Stimulated activated CD4-positive, alpha-beta T cell treated with anti-CD3 and anti-CD28 coated beads, Interleukin-12 subunit alpha, Interleukin-12 subunit beta, amount 100 ng/mL, for 48 hours (primary cell): ENCODE data around the gene MED16.

ENCODE experiments used
- DNase-seq, 3 donors: peaks; one replicate each; pipeline ENCODE4 v3.0.0-alpha.2; 2020; ENCODE audit warnings: low read depth in 2 of 3, low spot score in 1 of 3

MED16 gene

DNA sequence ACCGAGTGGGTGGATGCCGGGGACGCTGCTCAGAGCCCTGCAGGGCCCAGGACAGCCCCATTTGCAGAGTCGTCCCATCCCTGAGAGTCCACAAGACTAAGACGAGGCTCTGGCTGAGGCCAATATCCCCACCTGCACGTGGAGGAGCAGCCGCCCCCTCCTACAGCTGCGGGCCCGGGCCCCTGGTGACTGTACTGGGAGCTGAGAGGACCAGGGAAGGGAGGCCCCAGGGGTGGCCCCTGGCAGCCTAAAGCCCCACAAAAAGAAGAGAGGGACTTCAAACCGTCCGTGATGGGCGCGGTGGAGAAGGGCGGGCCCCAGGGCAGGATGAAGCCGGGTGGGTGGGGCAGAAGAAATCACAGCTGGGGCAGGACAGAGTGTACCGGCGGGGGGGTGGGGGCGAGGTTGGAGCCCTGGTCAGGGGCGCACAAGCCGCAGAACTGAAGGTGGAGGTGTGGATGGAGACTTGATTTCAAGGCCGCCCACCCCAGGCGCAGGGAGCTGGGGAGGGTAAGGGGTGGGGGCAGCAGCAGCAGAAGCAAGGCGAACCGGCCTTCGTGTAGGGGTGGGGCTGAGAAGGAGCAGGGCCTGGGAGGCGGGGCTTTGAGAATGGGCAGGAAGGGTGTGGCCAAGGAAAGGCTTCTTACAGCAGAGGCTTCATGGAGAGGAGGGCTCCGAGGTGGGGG, 20.6 kb downstream of the MED16 start:
- peak; percentile 72 to 77 (median 76) for DNase-seq

DNA sequence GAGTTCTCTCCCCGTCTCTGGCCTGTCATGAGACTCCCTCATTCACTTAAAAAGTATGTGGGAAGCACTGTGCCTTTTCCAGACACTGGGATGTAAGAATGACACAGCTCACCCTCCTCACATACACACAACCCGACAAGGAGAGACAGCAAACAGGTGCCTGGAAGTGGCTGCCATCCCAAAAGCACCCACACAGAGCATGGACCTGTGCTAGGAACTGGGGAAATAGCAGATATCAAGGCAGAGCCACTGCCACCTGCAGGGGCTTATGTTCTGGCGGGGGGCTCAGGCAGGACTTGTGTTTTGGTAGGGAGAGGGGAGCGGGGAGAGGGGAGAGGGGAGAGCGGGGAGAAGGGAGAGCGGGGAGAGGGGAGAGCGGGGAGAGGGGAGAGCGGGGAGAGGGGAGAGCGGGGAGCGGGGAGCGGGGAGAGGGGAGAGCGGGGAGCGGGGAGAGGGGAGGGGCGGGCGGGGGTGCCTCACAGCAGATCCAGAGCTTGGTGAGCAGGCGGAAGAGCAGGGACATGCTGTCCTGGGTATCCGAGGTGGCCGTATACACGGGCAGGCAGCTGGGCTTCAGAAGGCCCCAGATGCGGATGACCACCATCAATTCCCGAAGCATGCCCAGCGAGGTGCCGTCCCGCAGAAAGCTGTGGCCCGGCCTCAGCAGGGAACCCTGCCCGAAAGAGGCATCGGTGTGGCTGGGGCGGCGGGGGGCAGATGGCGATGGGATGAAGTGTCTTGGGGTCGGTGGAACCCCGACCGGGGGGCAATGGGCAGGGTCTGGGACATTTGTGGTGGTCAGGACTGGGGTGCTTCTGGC, 21.3 kb downstream of the MED16 start:
- DNase-seq = no peak

DNA sequence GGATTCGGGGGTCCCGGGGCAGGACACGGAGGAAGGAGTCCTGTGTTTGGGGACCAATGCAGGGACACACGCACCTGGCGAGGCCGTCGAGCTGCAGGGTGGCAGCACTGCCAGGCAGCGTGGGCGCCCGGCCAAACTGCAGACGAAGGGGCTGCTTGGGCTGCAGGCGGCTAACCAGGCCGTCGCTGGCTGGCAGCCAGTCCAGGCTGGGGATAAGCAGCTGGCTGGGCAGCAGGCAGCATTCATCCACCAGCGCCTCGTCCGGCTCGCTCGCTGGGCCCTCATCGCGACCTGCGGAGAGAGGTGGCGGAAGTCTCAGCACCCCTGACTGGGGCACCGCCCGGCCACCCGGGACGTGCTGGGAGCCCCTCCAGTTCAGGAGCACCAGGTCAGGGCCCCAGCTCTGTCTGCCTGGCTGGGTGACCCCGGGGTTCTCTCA, 22.0 kb downstream of the MED16 start:
- no peak for DNase-seq

DNA sequence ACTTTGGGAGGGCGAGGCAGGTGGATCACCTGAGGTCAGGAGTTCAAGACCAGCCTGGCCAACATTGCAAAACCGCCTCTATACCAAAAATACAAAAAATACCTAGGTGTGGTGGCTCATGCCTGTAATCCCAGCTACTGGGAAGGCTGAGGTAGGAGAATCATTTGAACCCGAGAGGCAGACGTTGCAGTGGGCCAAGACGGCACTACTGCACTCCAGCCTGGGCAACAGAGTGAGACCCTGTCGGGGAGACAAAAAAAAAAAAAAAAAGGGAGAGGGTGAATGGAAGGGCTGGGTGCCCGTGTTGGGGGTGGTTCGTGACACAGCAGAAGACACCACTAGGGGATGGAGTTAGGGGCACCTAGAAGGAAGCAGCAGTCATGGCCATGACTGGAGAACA, 22.7 kb downstream of the MED16 start:
- DNase-seq = no peak

DNA sequence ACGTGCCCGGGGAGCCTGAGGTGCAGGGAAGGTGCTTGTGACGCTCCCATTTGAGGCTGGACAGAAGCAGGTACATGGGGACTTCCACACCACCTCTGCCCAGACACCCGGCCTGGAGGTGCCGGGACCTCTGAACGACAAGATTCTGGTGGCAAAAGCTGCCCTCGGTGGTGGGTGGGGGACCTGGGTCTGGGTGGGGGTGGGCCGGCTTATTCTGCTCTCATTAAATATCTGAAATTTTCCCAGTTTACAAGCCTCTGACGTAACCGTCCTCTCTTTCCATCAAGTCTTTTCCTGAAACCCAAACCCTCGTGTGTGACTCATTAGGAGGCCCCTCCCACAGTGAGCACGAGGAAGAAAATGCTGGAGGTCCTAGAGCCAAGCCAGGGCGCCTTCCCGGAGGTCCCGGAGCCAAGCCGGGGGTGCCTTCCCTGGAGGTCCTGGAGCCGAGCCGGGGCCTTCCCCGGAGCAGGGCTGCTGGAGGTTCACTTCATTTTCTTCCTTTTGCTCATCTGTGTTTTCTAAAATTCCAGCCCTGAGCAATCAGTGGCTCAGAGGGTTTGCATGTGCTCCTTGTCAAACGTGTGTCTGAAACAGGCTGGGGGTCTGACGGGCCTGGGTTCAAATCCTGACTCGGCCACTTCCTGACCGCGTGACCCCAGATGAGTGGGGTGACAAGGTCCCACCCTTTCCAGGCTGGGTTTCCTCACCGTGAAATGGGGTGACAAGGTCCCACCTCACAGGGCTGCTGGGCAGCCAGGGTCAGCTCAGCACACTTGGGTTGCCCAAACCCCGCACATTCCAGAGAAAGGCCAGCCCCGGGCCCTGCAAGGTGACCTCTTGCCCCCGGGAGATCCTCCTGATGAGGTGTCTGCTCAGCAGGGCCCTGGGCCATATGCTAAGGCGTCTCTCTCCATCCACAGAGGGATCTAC, 23.5 kb downstream of the MED16 start:
- DNase-seq = no peak

DNA sequence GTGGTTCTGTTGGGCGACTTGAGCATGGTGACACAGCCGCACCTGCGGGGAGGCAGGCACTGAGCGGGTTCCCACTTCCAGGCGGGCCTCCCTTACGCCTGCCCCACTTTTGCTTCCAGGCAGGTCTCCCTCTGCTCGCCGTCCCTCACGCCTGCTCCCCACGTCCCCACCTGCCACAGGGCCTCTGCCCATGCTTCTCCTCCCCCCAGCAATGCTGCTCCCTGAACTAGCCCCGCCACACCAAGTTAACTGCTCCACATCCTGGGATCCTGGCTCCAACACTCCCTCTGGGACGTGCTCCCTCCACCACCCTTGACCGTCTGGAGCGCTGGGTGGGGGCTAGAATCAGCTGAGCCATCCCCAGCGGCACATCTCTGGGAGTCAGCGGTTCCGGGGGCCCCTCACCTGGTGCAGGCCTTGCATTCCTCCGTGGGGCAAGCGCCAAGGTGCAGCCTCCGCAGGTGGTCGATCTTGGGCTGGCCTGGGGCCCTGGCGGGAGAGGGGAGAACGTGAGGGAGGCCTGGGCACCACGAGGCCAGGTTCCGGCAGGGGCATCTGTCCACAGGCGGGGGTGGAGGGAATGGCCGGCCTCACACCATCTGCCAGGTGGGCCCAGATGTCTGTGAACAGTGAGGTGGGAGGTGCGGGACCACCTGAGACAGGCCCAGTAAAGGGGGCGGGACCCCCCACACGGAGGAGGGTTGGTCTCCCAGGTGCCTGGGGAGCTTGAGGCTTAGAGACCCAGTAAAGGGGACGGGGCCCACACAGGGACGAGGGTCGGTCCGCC, 24.3 kb downstream of the MED16 start:
- DNase-seq = no peak

DNA sequence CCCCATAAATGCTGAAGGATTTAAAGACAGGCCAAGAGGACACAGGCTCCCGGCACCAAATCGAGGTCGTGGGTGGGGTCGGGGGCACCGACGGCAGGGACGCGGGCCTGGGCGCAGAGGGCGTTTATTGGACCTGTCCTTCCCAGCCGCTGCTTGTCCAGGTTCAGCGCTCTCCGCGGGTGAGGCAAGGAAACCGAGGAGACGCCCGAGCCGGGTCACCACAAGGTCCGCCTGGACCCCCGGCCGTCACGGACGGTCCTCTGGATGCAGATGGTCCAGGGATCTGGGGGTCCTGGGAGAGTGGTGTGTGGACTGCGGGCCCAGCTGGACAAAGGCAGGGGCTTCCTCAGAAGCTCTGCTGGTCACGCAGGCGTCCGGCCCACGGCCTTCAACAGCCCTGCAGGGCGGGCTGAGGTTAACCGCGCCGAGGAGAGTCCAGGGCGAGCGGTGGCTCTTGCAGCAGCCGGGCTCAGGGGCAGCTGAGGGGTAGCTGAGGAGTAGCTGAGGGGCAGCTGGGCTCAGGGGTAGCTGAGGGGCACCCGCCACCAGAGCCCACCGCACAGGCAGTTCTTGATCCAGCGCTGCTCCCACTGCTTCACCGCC, 25.0 kb downstream of the MED16 start:
- no peak for DNase-seq

DNA sequence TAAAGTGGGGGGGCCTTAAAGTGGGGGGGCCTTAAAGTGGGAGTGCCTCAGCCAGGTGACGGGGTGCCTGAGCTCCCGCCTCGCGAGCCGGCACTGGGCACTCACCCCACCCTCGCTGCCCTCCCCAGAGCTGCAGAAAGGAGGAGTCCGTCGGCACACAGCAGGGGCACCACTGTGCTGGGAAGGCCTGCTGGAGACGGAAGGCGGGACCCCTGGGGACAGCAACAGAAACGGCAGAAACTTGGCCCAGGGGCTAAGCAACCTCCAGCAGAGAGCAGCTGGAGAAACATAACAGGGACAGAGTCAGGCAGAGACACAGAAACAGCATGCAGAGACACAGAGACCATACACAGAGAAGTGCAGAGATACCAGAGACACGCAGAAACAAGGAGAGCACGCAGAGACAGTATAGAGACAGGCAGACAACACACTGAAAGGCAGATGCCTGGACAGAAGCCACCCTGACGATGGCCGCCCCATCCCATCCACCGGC, 25.6 kb downstream of the MED16 start:
- DNase-seq = no peak

DNA sequence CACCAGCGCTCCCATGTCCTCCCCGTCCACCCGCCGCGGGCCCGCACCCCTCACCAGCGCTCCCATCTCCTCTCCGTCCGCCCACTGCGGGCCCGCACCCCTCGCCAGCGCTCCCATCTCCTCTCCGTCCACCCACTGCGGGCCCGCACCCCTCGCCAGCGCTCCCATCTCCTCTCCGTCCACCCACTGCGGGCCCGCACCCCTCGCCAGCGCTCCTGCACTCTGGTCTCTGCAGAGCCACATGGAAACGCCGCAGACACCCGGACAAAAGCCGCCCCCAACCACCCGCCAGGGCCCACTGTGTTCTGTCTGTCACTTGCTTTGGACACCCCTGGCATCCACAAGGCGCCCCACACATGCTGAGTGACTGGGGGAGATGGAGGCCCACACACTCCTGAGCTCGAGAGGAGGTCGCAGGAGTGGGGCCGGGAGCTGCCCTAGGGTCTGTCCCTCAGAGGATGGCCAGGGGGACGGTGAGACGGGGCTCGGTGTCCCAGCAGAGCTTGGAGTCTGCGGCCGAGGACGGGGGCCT, 26.2 kb downstream of the MED16 start:
- DNase-seq = no peak

DNA sequence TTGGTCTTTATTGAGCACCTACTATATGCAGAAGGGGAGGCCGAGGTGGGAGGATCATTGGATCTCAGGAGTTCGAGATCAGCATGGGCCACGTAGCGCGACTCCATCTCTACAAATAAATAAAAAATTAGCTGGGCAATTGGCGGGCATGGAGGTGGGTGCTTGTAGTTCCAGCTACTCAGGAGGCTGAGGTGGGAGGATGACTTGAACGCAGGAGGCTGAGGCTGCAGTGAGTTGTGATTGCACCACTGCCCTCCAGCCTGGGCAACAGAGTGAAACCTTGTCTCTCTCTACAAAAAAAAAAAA, 29.7 kb downstream of the MED16 start:
- no peak for DNase-seq

DNA sequence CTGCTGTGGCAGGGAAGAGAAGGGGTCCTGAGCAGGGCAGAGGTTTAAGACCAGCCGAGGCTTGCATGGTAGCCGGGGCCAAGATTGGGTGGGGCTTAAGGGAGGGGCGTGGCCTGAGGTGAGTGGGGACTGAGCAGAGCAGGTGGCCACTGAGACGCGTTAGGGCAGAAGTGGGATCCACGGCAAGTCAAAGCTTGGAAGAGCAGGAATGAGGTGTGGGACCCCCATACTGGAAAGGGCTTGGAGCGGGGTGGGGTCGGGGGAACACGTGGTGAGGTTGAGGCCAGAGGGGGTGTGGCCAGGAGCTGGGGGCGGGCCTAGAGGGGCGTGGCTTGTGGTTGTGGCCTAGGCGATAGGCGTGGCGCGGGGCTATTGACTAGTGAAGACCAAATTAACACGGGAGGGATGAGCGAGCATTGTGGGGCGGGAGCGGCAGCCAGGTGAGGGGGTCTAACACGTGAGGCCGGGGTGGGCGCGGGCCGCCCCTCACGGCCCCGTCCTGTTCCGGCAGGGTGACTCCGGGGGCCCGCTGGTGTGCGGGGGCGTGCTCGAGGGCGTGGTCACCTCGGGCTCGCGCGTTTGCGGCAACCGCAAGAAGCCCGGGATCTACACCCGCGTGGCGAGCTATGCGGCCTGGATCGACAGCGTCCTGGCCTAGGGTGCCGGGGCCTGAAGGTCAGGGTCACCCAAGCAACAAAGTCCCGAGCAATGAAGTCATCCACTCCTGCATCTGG, 30.2 kb downstream of the MED16 start:
- peak; percentile 69 to 85 (median 74) for DNase-seq

DNA sequence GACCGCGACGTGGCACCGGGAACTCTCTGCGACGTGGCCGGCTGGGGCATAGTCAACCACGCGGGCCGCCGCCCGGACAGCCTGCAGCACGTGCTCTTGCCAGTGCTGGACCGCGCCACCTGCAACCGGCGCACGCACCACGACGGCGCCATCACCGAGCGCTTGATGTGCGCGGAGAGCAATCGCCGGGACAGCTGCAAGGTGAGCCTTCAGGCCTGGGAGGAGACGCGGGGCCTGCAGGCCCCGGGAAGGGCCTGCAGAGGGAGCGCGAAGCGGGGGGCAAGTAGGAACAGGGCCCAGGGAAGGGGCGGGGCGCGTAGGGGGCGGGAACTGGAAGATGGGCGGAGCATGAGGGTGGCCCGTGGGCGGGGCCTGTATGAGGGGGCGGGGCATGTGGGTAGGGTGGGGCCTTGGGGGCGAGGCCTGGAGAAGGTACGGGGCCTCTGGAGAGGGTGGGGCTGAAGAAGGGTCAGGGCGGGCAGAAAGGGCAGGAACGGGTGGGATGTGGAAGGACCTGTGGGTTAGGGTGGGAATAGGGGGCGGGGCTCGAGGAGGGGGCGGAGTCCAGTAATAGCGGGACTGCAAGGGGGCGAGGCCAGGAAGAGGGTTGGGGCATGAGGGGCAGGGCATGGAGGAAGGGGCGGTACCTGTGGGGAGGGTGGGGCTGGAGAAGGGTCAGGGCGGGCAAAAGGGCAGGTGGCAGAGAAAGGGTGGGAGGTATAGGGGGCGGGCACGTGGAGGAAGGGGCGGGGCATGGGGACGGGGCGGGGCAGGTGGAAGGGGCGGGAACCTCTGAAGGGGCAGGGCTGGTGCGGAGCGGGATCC, 31.0 kb downstream of the MED16 start:
- peak; percentile 48 to 75 (median 65) for DNase-seq

DNA sequence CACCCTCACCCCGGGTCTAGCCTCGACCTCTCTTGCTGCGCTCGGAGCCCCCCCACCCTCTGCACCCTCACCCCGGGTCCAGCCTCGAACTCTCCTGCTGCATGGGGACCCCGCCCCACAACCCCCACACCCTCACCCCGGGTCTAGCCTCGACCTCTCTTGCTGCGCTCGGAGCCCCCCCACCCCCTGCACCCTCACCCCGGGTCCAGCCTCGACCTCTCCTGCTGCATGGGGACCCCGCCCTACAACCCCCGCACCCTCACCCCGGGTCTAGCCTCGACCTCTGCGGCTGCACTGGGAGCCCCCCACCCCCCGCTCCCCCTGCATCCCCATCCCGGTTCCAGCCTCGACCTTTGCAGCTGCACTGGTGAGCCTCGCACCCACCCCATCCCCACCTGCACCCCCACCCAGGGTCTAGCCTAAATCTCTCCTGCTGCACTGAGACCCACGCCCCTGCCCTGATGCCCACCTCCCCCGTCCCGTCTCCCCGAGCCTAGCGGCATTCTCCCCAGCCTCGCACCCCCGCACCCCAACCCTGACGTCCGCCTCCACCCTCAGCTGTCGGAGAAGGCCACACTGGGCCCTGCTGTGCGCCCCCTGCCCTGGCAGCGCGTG, 31.7 kb downstream of the MED16 start:
- no peak for DNase-seq

DNA sequence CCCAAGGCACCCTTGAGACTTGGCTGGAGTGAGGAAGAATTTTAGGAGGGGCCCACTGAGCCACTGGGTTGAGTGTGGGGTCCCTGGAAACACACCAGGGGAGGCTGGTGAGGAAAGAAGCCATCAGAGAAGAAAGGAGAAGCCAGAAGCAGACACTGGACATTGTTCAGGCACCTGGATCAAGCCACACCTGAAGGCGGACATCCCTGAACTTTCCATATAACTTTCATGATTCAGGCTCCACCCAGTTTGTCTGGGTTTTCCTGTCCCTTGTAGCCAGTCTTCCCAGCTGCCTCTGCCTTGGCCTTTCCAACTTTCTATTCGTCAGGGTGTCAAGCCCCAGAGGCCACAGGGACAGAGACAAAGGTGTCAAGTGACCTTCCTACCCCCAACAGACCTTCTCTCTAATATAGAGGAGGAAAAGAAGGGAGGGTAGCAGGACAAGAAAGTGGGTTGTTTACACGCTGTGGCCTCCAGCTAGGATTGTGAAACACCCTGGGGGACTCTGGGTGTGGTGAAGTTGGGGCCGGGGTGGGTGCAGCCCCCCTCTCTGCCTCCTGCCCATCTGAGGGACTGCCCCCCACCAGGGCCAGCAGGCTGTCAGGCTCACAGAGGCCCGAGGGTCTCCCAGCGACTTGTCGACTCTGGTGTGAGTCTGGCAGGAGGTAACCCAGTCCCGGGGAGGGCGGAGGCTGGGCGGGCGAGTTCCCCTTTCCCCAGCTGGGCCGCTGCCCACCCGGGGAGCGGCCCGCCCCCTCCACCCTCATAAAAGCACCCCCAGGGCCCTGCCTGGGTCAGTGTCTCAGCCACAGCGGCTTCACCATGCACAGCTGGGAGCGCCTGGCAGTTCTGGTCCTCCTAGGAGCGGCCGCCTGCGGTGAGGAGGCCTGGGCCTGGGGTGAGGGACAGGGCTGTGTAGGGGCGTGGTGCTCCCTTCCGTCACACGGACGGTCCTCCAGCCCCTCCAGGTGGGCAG, 33.8 kb downstream of the MED16 start, which contains the start of gene CFD:
Gene CFD, plus strand, starts transcription at position 797 of the 976 bp plus-strand sequence. Its CDS starts 26 bp downstream, at position 823.
- no peak for DNase-seq

DNA sequence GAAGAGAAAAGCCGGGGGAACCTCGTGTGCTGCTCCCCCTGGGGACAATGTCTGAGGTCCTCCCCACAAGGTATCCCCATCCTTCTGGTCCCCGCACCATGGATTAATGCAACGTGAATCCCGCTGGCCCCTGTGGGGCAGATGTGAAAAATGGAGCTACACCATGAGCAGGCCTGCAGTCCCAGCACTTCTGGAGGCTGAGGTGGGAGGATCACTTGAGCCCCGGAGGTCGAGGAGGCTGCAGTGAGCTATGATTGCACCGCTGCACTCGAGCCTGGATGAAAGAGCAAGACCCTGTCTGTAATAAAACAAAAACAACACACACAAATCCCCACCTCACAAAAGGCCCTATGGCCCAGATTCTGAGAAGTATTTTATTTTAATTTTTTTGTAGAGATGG, 34.7 kb downstream of the MED16 start:
- no peak for DNase-seq

DNA sequence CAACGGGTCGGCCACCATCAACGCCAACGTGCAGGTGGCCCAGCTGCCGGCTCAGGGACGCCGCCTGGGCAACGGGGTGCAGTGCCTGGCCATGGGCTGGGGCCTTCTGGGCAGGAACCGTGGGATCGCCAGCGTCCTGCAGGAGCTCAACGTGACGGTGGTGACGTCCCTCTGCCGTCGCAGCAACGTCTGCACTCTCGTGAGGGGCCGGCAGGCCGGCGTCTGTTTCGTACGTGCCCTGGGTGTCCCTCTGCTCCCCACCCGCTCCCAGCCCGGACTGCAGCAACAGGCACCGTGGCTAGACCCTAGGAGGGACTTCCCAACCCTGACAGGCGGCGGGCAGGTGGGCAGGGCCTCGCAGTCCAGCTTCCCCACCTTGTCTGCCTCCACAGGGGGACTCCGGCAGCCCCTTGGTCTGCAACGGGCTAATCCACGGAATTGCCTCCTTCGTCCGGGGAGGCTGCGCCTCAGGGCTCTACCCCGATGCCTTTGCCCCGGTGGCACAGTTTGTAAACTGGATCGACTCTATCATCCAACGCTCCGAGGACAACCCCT, 37.3 kb downstream of the MED16 start:
- no peak for DNase-seq
